ENCODE data around the gene CXCR1.

The CXCR1 gene

GRCh38 chr2:218166791-218167190 lies at the start of gene CXCR1:
Gene CXCR1, minus strand, starts transcription at chr2:218166962. Its CDS starts 1,751 bp downstream, at chr2:218165211.
- no peak for TF ChIP-seq CTCF (IDR thresholded peaks at IDR 0.05)

GRCh38 chr2:218216336-218216673 lies 49.5 kb upstream of the CXCR1 start:
- no peak for TF ChIP-seq CTCF (IDR thresholded peaks at IDR 0.05)

- no peak for TF ChIP-seq CTCF (IDR thresholded peaks at IDR 0.05)
Measured at GRCh38 chr2:218214116-218214515, 47.4 kb upstream of the CXCR1 start.

- TF ChIP-seq CTCF (IDR thresholded peaks at IDR 0.05) = no peak
Measured at GRCh38 chr2:218209078-218209477, 42.3 kb upstream of the CXCR1 start.

- no peak for TF ChIP-seq CTCF (IDR thresholded peaks at IDR 0.05)
Measured at GRCh38 chr2:218202266-218202665, 35.5 kb upstream of the CXCR1 start.

GRCh38 chr2:218196974-218197373 lies 30.2 kb upstream of the CXCR1 start:
- no peak for TF ChIP-seq CTCF (IDR thresholded peaks at IDR 0.05)

GRCh38 chr2:218194880-218195279 lies 28.1 kb upstream of the CXCR1 start:
- no peak for TF ChIP-seq CTCF (IDR thresholded peaks at IDR 0.05)

- no peak for TF ChIP-seq CTCF (IDR thresholded peaks at IDR 0.05)
Measured at GRCh38 chr2:218193701-218194100, 26.9 kb upstream of the CXCR1 start.
